Ramos (cell line): ENCODE results near the gene LRRC45.

Source experiments
- in situ Hi-C: fragments of 300-500 bp; cut with MboI; formaldehyde crosslinking; loops from one replicate; pipeline ENCODE4 v1.14.3; 2022; ENCODE audit warnings: low sequenced_read_pairs; ENCODE audit not compliant: unreplicated experiment

The LRRC45 gene

GRCh38 chr17:82059272-82060000, 36.3 kb downstream of the LRRC45 start:
- in situ Hi-C loops, result no loop called here

- in situ Hi-C loops, result no loop called here
These were observed 36.9 kb downstream of the LRRC45 start for GRCh38 chr17:82060001-82060380.

- in situ Hi-C loops, result no loop called here
These were observed 37.5 kb downstream of the LRRC45 start for GRCh38 chr17:82060614-82061013.

GRCh38 chr17:82061047-82061925, 38.2 kb downstream of the LRRC45 start:
- in situ Hi-C loops, result no loop called here

GRCh38 chr17:82062076-82062983, 39.2 kb downstream of the LRRC45 start:
- in situ Hi-C loops, result no loop called here

GRCh38 chr17:82062984-82063368, 39.9 kb downstream of the LRRC45 start:
- in situ Hi-C loops, result no loop called here

- in situ Hi-C loops, result no loop called here
These were observed 40.6 kb downstream of the LRRC45 start for GRCh38 chr17:82063424-82064415.

- in situ Hi-C loops, result no loop called here
These were observed 41.5 kb downstream of the LRRC45 start for GRCh38 chr17:82064433-82065192.

GRCh38 chr17:82065193-82065637, 42.1 kb downstream of the LRRC45 start:
- in situ Hi-C loops, result no loop called here

- in situ Hi-C loops, result no loop called here
These were observed 42.7 kb downstream of the LRRC45 start, which contains the start of gene DUS1L for GRCh38 chr17:82065638-82066303. Gene DUS1L, minus strand, starts transcription at chr17:82065804. Its CDS starts 745 bp downstream, at chr17:82065059.

- in situ Hi-C loops, result no loop called here
These were observed 47.5 kb downstream of the LRRC45 start for GRCh38 chr17:82070611-82071010.

GRCh38 chr17:82072827-82073226, 49.7 kb downstream of the LRRC45 start:
- in situ Hi-C loops, result no loop called here

- in situ Hi-C loops, result no loop called here
These were observed 50.3 kb downstream of the LRRC45 start for GRCh38 chr17:82073446-82073845.

GRCh38 chr17:82076018-82076784, 53.1 kb downstream of the LRRC45 start:
- in situ Hi-C loops, result no loop called here

- in situ Hi-C loops, result no loop called here
These were observed 53.9 kb downstream of the LRRC45 start for GRCh38 chr17:82076785-82077591.

GRCh38 chr17:82077617-82078358, 54.7 kb downstream of the LRRC45 start:
- in situ Hi-C loops, result no loop called here
